T-helper 1 cell (primary cell): ENCODE measurements around the gene GLIS2.

Source experiments
- DNase-seq, 5 donors: peaks; one replicate each; pipeline ENCODE4 v3.0.0-alpha.2; 2012 to 2020

GLIS2 gene

DNA sequence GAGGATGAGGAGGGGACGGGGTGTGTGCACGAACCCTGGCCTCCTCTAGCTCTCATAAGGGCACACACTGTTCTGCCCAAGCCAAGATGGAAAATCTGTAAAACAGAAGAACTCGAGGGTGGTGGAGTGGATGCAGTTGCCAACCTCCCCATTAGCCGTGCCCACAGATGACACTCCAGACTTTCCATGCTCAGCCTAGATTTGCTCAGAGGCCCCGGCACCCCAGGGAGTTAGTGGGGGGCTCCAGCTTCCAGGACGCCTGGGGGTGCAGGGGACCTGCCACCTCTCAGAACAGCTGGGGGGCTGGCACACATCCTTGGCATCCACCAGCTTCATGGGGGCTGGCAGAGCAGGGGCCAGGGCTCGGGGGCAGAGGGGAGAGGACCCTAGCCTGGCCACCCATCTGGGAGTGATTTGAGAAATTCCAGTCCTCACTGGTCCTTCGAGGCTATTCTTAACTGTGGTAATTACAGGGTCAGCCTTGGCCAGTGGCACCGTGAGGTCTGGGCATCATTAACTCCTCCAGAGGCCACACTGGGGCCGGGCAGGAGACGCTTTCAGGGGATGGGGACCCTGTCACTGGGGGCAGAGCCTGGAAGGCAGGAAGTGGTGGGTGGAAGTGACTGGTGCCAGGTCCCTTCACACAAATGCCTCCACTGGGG, 70.1 kb downstream of the GLIS2 start:
- no peak for DNase-seq

DNA sequence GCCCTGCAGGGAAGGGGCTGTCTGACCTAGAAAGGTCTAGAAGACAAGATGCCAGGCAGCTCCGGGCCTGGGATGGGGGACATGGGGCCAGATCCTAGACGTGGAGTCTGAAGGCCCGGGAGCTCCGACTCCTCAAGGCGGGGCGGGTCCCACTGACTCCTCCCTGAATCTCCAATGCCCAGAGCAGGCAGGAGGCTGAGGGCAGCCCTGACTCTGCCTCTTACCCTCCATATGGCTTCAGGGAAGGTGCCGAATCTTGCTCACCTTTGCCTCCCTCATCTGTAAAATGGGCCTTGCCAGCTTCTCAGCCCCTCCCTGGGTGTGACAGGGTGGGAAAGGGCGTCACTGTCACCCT, 70.6 kb downstream of the GLIS2 start:
- no peak for DNase-seq

DNA sequence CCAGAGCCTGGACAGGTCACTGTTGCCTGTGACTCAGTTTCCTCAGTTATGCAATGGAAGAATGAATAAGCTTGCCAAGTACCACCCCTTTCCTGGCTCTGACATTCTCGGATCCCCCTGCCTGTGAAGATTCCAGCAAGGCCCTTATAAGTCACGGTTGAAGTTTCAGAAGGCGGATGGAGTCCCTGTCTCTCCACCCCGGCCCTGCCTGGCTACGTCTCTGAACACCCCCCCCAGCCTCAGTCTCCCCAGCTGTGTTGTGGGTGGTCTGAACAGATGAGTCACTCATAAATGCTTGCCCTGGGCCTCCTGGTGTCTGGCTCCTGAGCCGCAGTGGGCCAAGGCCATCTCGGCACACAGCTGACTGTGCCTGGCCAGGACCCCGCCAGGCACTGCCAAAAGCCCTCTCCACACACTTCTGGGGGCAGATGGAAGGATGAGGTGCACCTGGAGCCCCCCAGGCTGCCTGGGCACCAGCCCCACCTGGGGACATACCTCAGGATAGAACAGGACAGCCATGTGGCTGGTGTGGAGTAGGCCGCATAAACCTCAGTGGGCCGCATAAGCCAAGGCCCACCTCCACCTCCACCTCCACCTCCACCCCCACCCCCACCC, 71.2 kb downstream of the GLIS2 start:
- no peak for DNase-seq

DNA sequence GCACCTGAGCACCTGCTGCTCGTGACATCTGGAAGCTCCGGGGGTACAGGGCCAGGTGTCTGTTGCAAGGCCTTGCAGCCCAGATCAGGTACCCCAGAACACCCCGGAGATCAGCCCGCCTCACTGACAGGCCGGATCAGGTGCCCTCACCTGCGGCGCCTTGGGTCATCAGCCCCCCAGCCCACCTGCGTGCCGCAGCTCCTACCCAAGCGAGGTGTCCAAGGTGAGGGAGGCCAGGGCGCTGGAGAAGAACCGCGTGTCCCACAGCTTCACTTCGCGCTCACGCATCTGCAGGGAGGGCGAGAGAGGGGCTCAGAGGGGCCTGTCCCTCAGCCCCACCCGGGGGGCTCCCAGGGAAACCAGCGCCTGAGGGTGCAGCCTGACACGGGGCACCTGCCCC, 71.9 kb downstream of the GLIS2 start:
- no peak for DNase-seq

DNA sequence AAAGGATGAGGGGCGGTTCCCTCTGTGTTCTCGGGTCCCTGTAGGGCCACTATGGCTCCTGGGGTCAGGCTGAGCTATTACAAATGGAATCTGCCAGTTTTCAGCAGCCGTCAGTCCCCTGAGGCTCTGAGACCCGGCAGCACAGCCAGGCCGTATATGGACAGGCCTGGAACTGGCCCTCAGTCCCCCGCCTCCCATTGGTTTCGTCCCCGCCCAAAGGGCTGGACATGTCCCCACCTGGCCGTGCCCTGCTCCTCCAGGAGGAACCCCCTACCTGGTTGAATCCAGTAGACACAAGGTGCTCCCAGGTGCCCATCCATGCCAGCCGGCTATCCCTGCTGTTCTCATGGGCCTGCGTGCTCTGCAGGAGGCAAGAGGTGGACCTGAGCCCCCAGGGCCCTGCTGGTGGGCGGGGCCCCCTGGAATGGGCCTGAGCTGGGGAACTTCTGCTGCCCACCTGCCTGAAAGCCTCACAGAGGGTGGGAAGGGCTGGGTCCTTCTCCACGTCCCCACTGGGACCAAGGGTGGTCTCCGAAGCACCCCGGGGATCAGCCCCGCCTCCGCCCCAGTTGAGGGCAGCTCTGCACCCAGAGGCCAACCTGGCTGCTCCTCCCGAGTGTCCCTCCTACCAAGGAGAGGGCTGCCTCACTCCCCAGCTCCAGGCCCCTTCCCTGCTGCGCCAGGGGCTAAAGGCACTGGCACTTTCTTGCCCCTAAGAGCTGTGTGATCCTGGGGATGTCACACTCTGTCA, 72.6 kb downstream of the GLIS2 start:
- peak in 1 of 5 donors; percentile 4 for DNase-seq
